ENCODE measurements around the gene NKAPD1. TPM values are rescaled to one million over a fixed set of nuclear protein-coding genes. Genes with fewer than 3 reads are reported as not detected.

The NKAPD1 gene
- total and polyA plus RNA-seq, 9 of the 15 experiments (the other 6 are each of a cell fraction or from before 2014, with no cell fraction given) = 14.1 to 73.5 (median 29.3) TPM

DNA sequence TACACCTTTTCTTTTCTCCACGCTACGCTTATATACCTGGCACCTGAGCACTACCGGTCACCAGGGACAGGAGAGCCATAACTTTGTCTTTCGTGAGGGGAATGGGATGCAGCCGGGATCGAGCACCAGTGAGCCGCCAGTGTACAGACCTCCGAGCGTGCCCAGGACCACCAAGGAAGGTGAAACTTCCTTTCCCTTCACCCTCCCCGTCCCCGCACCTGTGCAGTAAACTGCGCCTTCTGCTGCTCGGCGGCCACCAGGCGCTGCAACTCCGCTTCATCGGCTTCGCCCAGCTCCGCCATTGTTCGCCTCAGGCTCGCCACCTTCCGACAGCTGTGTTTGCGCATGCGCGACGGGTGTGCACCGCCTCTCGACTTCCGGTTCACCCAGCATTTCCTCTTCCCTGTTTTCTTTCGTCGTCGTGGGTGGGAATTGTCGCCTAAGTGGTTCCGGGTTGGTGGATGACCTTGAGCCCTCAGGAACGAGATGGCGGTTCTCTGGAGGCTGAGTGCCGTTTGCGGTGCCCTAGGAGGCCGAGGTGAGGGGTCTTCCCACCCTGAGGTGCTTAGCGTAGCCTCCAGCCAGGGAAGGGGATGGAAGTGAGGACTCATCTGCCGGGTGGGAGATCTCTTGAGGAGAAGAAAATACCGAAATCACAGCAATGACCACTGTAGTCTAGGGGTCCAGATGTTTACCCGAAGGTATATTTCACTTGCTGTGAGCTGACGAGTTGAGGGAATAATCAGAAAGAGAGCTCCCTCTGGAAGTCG lies 12.5 kb downstream of the NKAPD1 start, which contains the start of the genes SDHD and TIMM8B (continued):
- TF ChIP-seq FOXM1 (IDR thresholded peaks at IDR 0.05; ENCODE audit: low read depth) (no peak), FOXM1 (CRISPR knock-in tag; IDR thresholded peaks at IDR 0.05; ENCODE audit: low read depth) (peak; percentile 65), ZNF444 (CRISPR knock-in tag; IDR thresholded peaks at IDR 0.05) (no peak), HLTF (IDR thresholded peaks at IDR 0.05) (no peak; the same call in 1 of the 2 replicates), LEF1 (IDR thresholded peaks at IDR 0.05) (no peak), ZNF609 (CRISPR knock-in tag; IDR thresholded peaks at IDR 0.05; ENCODE audit: borderline replicate concordance) (peak; percentile 31; the same call in 1 of the 2 replicates), SPI1 (IDR thresholded peaks at IDR 0.05; ENCODE audit: borderline replicate concordance, low read depth, low read length) (peak; percentile 94), PHF8 (IDR thresholded peaks at IDR 0.05; ENCODE audit: borderline replicate concordance, low read length) (peak; percentile 99), MAFK (IDR thresholded peaks at IDR 0.05; ENCODE audit: low read length) (no peak), ZNF518B (CRISPR knock-in tag; IDR thresholded peaks at IDR 0.05) (no peak)
- TF ChIP-seq, protein P1, sequence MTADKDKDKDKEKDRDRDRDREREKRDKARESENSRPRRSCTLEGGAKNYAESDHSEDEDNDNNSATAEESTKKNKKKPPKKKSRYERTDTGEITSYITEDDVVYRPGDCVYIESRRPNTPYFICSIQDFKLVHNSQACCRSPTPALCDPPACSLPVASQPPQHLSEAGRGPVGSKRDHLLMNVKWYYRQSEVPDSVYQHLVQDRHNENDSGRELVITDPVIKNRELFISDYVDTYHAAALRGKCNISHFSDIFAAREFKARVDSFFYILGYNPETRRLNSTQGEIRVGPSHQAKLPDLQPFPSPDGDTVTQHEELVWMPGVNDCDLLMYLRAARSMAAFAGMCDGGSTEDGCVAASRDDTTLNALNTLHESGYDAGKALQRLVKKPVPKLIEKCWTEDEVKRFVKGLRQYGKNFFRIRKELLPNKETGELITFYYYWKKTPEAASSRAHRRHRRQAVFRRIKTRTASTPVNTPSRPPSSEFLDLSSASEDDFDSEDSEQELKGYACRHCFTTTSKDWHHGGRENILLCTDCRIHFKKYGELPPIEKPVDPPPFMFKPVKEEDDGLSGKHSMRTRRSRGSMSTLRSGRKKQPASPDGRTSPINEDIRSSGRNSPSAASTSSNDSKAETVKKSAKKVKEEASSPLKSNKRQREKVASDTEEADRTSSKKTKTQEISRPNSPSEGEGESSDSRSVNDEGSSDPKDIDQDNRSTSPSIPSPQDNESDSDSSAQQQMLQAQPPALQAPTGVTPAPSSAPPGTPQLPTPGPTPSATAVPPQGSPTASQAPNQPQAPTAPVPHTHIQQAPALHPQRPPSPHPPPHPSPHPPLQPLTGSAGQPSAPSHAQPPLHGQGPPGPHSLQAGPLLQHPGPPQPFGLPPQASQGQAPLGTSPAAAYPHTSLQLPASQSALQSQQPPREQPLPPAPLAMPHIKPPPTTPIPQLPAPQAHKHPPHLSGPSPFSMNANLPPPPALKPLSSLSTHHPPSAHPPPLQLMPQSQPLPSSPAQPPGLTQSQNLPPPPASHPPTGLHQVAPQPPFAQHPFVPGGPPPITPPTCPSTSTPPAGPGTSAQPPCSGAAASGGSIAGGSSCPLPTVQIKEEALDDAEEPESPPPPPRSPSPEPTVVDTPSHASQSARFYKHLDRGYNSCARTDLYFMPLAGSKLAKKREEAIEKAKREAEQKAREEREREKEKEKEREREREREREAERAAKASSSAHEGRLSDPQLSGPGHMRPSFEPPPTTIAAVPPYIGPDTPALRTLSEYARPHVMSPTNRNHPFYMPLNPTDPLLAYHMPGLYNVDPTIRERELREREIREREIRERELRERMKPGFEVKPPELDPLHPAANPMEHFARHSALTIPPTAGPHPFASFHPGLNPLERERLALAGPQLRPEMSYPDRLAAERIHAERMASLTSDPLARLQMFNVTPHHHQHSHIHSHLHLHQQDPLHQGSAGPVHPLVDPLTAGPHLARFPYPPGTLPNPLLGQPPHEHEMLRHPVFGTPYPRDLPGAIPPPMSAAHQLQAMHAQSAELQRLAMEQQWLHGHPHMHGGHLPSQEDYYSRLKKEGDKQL (CRISPR knock-in tag; IDR thresholded peaks at IDR 0.05; ENCODE audit: borderline replicate concordance) = no peak
- TF ChIP-seq, protein P2, sequence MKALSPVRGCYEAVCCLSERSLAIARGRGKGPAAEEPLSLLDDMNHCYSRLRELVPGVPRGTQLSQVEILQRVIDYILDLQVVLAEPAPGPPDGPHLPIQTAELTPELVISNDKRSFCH (CRISPR knock-in tag; IDR thresholded peaks at IDR 0.05) = no peak
- TF ChIP-seq, protein P2 (tag; IDR thresholded peaks at IDR 0.05) = no peak
